Body of pancreas (tissue), 4 donors: ENCODE data around the gene CCDC86. TPM values are rescaled to one million over a fixed set of nuclear protein-coding genes. Genes with fewer than 3 reads are reported as not detected.

ENCODE experiments used
- ATAC-seq: fragments of 150-250 bp; one replicate; pipeline ENCODE4 v1.9.1; 2016
- DNase-seq, 4 donors: peaks; one replicate each; pipeline ENCODE4 v3.0.0-alpha.2; 2019
- H3K27ac ChIP-seq, 4 donors: fragments of 200-600 bp; sonication (generic); 1 replicate in 3 of 4; 2 replicates in 1 of 4; pipeline versions ENCODE4 v1.5.1 to v1.6.1; 2016 to 2019; ENCODE audit warnings: mild to moderate bottlenecking in 1 of 4, mixed read lengths in 1 of 4, moderate library complexity in 1 of 4
- H3K27me3 ChIP-seq, 2 donors: fragments of 200-600 bp; sonication (generic); one replicate each; pipeline ENCODE4 v1.6.0; 2016; ENCODE audit warnings: mild to moderate bottlenecking in 1 of 2
- H3K36me3 ChIP-seq, 2 donors: fragments of 200-600 bp; sonication (generic); replicated peaks in 1 of 2; 2 replicates each; pipeline ENCODE4 v1.5.1; 2016; ENCODE audit warnings: low read depth in 2 of 2; ENCODE audit not compliant: insufficient read depth in 1 of 2
- H3K4me1 ChIP-seq: fragments of 200-600 bp; sonication (generic); one replicate; pipeline ENCODE4 v1.6.0; 2016
- H3K4me3 ChIP-seq, 2 donors: fragments of 200-600 bp; sonication (generic); 1 replicate in 1 of 2; 2 replicates in 1 of 2; pipeline ENCODE4 v1.5.1; 2016 to 2019
- H3K9me3 ChIP-seq, 3 donors: fragments of 200-600 bp; sonication (generic); 1 replicate in 2 of 3; 2 replicates in 1 of 3; pipeline ENCODE4 v1.5.1; 2016
- POLR2A ChIP-seq, 3 donors: fragments of 450-650 bp; IDR thresholded peaks; one replicate each; pipeline ENCODE4 v1.6.1; 2016; ENCODE audit warnings: antibody characterized with exemption in 3 of 3, mild to moderate bottlenecking in 2 of 3
- WGBS, 2 donors: methylation state at CpG; one replicate each; pipeline ENCODE4 v1.1.5; 2017; 5-methylcytosine and 5-hydroxymethylcytosine counted together
- intact Hi-C: fragments of 100-400 bp; cut with DNase I; formaldehyde crosslinking; loops from one replicate; pipeline ENCODE4 v1.15.1; 2023
- total RNA-seq, 2 donors: library from RNA; depleted of rRNA; stranded (reverse); fragments of >200 nt; gene quantifications; one replicate each; pipeline ENCODE4 v1.1.0, GENCODE V29; 2016
- TF ChIP-seq, protein P1 (sequence below), 7 experiments: fragments of 450-650 bp in 4 of 7; fragments of 200-600 bp in 3 of 7; sonication (generic) in 3 of 7; IDR thresholded peaks; one replicate each; pipeline ENCODE4 v1.5.1; 2016 to 2019; ENCODE audit warnings: antibody characterized with exemption in 7 of 7

The CCDC86 gene
- total RNA-seq, 2 donors from 2014 or later: 14.8 to 26.4 TPM

DNA sequence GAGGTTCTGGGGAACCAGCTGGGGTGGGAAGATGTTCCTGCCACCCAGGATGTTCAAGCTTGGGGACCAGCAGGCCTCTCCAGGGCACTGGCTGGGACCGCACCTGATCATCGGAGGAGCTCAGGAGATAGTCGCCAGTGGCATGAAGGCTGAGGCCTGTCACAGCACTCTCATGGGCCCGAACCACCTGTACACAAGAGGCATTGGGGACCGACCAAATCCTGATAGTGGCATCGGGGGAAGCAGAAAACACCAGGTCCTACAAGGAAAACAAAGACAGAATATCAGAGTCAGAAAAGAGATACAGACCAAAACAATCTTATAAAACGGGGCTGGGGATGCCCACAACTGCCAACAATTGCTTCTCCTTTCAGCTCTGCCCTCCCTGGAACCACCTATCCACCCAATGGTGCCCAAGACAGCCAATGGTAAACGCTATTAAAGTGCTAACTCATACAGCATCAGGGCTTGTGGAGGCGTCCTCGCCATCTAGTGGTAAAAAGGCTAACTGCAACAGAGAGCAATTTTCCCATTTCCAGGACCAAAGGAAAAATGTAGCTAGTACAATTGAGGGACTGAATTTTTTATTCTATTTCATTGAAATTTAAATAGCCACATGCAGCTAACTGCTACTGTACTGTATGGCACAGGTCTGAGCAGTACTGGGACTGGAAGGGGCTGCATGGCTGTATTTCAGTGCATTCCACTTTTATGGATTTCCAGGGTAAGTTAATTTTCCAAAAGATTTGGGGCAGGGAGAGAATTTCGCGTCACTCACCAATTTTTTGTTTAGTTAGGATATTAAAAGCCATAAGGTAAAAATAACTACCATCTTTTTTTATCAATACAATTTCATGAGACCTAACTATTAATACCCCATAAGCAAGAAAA is 57.4 kb downstream of the CCDC86 start:
- intact Hi-C loops: no loop called here
- Histone ChIP-seq H3K36me3 (peaks cover 29 to 63% of the 10 kb centered on the region in 2 donors), H3K27ac (no peak overlapping the region), H3K4me1 (peaks cover 14% of the 10 kb centered on the region), H3K4me3 (no peak overlapping the region), H3K9me3 (no peaks in the 10 kb centered on the region), H3K27me3 (no peaks in the 10 kb centered on the region)
- peak; percentile 70 for ATAC-seq
- peak; percentile 43 to 51 (median 46) for DNase-seq
- TF ChIP-seq POLR2A (IDR thresholded peaks at IDR 0.05): no peak
- TF ChIP-seq, protein P1, sequence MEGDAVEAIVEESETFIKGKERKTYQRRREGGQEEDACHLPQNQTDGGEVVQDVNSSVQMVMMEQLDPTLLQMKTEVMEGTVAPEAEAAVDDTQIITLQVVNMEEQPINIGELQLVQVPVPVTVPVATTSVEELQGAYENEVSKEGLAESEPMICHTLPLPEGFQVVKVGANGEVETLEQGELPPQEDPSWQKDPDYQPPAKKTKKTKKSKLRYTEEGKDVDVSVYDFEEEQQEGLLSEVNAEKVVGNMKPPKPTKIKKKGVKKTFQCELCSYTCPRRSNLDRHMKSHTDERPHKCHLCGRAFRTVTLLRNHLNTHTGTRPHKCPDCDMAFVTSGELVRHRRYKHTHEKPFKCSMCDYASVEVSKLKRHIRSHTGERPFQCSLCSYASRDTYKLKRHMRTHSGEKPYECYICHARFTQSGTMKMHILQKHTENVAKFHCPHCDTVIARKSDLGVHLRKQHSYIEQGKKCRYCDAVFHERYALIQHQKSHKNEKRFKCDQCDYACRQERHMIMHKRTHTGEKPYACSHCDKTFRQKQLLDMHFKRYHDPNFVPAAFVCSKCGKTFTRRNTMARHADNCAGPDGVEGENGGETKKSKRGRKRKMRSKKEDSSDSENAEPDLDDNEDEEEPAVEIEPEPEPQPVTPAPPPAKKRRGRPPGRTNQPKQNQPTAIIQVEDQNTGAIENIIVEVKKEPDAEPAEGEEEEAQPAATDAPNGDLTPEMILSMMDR (IDR thresholded peaks at IDR 0.05): peak; percentile 84 to 97 (median 88)
- 49 to 55% methylated on average over 12 of the region's 12 CpGs for WGBS, 2 donors

DNA sequence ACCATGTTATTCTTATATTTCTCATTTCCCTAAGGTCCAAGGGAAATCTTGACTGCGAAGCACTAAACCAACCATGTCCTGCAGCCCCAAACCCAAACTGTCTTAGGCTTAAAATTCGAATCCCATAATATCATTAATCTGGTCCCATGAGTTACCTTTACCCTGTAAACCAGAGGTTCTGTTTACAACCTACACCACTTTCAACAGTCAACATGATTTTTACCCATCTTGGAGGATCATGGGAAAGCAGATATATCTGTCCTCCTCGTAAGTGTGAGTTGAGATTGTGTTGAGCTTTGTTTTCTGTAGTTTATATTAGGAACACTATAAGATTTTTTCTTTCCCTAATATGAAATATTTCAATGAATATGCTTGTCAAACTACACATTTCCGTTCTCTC is 58.1 kb downstream of the CCDC86 start:
- peaks cover 29 to 61% of the 10 kb centered on the region in 2 donors for H3K36me3 ChIP-seq
- H3K4me1 ChIP-seq: peaks cover 21% of the 10 kb centered on the region
- H3K27ac ChIP-seq: no peak overlapping the region
- H3K27me3 ChIP-seq: no peaks in the 10 kb centered on the region
- H3K4me3 ChIP-seq: no peak overlapping the region
- no peaks in the 10 kb centered on the region for H3K9me3 ChIP-seq
- WGBS, 2 donors: 76 to 77% methylated on average over 4 of the region's 4 CpGs
- TF ChIP-seq, protein P1 (IDR thresholded peaks at IDR 0.05): no peak
- TF ChIP-seq POLR2A (IDR thresholded peaks at IDR 0.05): no peak
- intact Hi-C loops: loop anchor here (5.0 kb wide), 1 partner anchor 63 kb away; no protein-coding TSS in a partner anchor
- ATAC-seq: no peak
- no peak for DNase-seq

Other genes with a start within 250 kb of the CCDC86 start
- 1 to 10 TPM in 1 of 2 donors, not detected in 1; 6.5 TPM for gene MS4A8, start 142.5 kb upstream of the CCDC86 start, total RNA-seq
- gene MS4A18, start 117.4 kb upstream of the CCDC86 start, total RNA-seq: not detected
- not detected for gene MS4A15, start 85.2 kb upstream of the CCDC86 start, total RNA-seq
- not detected for gene MS4A10, start 56.8 kb upstream of the CCDC86 start, total RNA-seq
- 1 to 10 TPM in 1 of 2 donors, under 1 TPM in 1; 0.52 to 1.3 TPM for gene PTGDR2, start 13.8 kb downstream of the CCDC86 start, total RNA-seq
- gene ZP1, start 25.4 kb downstream of the CCDC86 start, total RNA-seq: not detected
- 10 to 100 TPM; 22.1 to 27.0 TPM for gene PRPF19, start 64.5 kb downstream of the CCDC86 start, total RNA-seq
- gene TMEM109, start 72.0 kb downstream of the CCDC86 start, total RNA-seq: 10 to 100 TPM; 59.9 to 62.6 TPM
- 10 to 100 TPM in 1 of 2 donors, 1 to 10 TPM in 1; 9.3 to 12.2 TPM for gene TMEM132A, start 82.3 kb downstream of the CCDC86 start, total RNA-seq
- 1 to 10 TPM; 2.0 to 6.2 TPM for gene SLC15A3, start 110.1 kb downstream of the CCDC86 start, total RNA-seq
- gene CD6, start 129.6 kb downstream of the CCDC86 start, total RNA-seq: 1 to 10 TPM; 1.0 to 3.3 TPM